Measurements from ENCODE around the gene FAM200C. TPM values are rescaled to one million over a fixed set of nuclear protein-coding genes. Genes with fewer than 3 reads are reported as not detected.

The FAM200C gene
- total RNA-seq, 2 experiments from 2014 or later: 2.7 to 3.7 TPM

GRCh38 chr5:160439205-160439600, 39.3 kb upstream of the FAM200C start:
- H4K20me1 ChIP-seq (ENCODE audit: insufficient read depth, low read length): no peaks in the 10 kb centered on the region
- BruUV-seq (replicated peaks): no TSS peak
- H3K36me3 ChIP-seq (ENCODE audit: insufficient read depth, low read length): no peaks in the 10 kb centered on the region
- no peaks in the 10 kb centered on the region for H3K9me3 ChIP-seq (ENCODE audit: low read length)
- H3K4me3 ChIP-seq (ENCODE audit: low read depth, low read length, poor library complexity, severe bottlenecking): peak overlapping the region; percentile 62
- H3K27ac ChIP-seq (ENCODE audit: low read depth, low read length, poor library complexity, severe bottlenecking): no peak overlapping the region
- DNase-seq (ENCODE audit: low spot score): peak; percentile 83
- H3K79me2 ChIP-seq (ENCODE audit: insufficient read depth, low read depth, low read length): no peaks in the 10 kb centered on the region
- CTCF ChIA-PET (ENCODE audit: unreplicated experiment): interaction anchor here (0.6 to 2.4 kb wide), 8 partner anchors 14 to 352 kb away, joined by 3 to 9 read pairs (median 4); partner anchors contain the start of gene FAM200C
- H3K4me2 ChIP-seq (ENCODE audit: low read length): peak overlapping the region; percentile 86
- peak; percentile 89 for TF ChIP-seq CTCF (conservative IDR thresholded peaks at IDR 0.05; ENCODE audit: low read length)
- TF ChIP-seq EZH2phosphoT487 (IDR thresholded peaks at IDR 0.05; ENCODE audit: borderline replicate concordance, low read depth, low read length): no peak
- peaks cover 23% of the 10 kb centered on the region for H3K4me1 ChIP-seq (ENCODE audit: insufficient read depth, low read length, poor library complexity, severe bottlenecking)
- POLR2A ChIA-PET: interaction anchor here (0.6 to 2.2 kb wide), 9 partner anchors 12 to 71 kb away, joined by 3 to 11 read pairs (median 5); partner anchors contain the start of genes PTTG1 and SLU7
- intact Hi-C loops (cut with micrococcal nuclease; ENCODE audit: unreplicated experiment): loop anchor here (1.0 to 10.0 kb wide), 5 partner anchors 21 to 348 kb away; no protein-coding TSS in a partner anchor
- H3K9me2 ChIP-seq (ENCODE audit: insufficient read depth, low read length): no peaks in the 10 kb centered on the region
- H2AFZ ChIP-seq (ENCODE audit: low read length): peak overlapping the region; percentile 92

GRCh38 chr5:160438316-160439204, 38.7 kb upstream of the FAM200C start:
- CTCF ChIA-PET (ENCODE audit: unreplicated experiment): interaction anchor here (0.7 to 2.4 kb wide), 9 partner anchors 13 to 71 kb away, joined by 3 to 8 read pairs (median 3); partner anchors contain the start of gene FAM200C
- no TSS peak for BruUV-seq (replicated peaks)
- no peaks in the 10 kb centered on the region for H3K36me3 ChIP-seq (ENCODE audit: insufficient read depth, low read length)
- intact Hi-C loops (cut with micrococcal nuclease; ENCODE audit: unreplicated experiment): loop anchor here (1.0 to 10.0 kb wide), 6 partner anchors 22 to 349 kb away; no protein-coding TSS in a partner anchor
- H3K9me2 ChIP-seq (ENCODE audit: insufficient read depth, low read length): no peaks in the 10 kb centered on the region
- H4K20me1 ChIP-seq (ENCODE audit: insufficient read depth, low read length): no peaks in the 10 kb centered on the region
- H3K4me3 ChIP-seq (ENCODE audit: low read depth, low read length, poor library complexity, severe bottlenecking): peak overlapping the region; percentile 62
- peak overlapping the region; percentile 92 for H2AFZ ChIP-seq (ENCODE audit: low read length)
- H3K4me1 ChIP-seq (ENCODE audit: insufficient read depth, low read length, poor library complexity, severe bottlenecking): peaks cover 29% of the 10 kb centered on the region
- peak overlapping the region; percentile 86 for H3K4me2 ChIP-seq (ENCODE audit: low read length)
- POLR2A ChIA-PET: interaction anchor here (0.6 to 2.2 kb wide), 10 partner anchors 9 to 71 kb away, joined by 3 to 11 read pairs (median 5); partner anchors contain the start of genes PTTG1 and SLU7
- TF ChIP-seq EZH2phosphoT487 (IDR thresholded peaks at IDR 0.05; ENCODE audit: borderline replicate concordance, low read depth, low read length): no peak
- peak; percentile 96 for TF ChIP-seq CTCF (conservative IDR thresholded peaks at IDR 0.05; ENCODE audit: low read length)
- H3K27ac ChIP-seq (ENCODE audit: low read depth, low read length, poor library complexity, severe bottlenecking): no peak overlapping the region
- H3K79me2 ChIP-seq (ENCODE audit: insufficient read depth, low read depth, low read length): no peaks in the 10 kb centered on the region
- H3K9me3 ChIP-seq (ENCODE audit: low read length): no peaks in the 10 kb centered on the region
- DNase-seq (ENCODE audit: low spot score): peak; percentile 79
